Measurements from ENCODE around the gene ACTL7A. TPM values are rescaled to one million over a fixed set of nuclear protein-coding genes. Genes with fewer than 3 reads are reported as not detected.

Gene ACTL7A
- total RNA-seq, 1 experiment from 2014 or later = not detected

DNA sequence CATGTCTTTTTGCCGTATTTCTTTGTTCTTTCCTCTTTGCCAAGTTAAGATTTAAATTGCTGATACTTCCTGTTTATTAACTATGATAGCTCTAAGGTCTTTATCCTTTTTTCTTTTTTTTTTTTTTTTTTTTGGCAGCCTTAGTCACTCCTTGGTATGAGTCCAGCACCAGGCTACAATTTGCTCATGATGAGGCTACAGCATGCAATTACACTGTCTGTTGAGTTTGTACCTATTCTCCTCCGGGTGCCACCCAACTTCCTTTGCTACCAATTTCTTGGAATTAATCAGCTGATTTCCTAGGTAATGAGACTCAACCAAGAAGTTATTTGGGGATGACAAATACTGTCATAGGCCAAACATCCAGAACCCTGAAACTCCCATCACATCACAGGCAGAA is 31.8 kb upstream of the ACTL7A start:
- no peaks in the 10 kb centered on the region; the same call in 1 of the 2 replicates for H3K9me3 ChIP-seq
- peaks cover 4% of the 10 kb centered on the region for H3K27me3 Mint-ChIP-seq (ENCODE audit: insufficient read depth, unreplicated experiment)
- ChIA-PET POLR2A (no interaction called here), CTCF (no interaction called here)
- DNase-seq = no peak
- H3K36me3 ChIP-seq (ENCODE audit: control insufficient read depth, insufficient read depth, low read length) = no peaks in the 10 kb centered on the region
- no peaks in the 10 kb centered on the region for H3K27me3 ChIP-seq (replicated peaks; ENCODE audit: control insufficient read depth, insufficient read depth, low read length)
- no peak overlapping the region for H3K27ac Mint-ChIP-seq (ENCODE audit: unreplicated experiment)
- BruUV-seq (replicated peaks) = no TSS peak
- no peaks in the 10 kb centered on the region for H3K4me1 Mint-ChIP-seq (ENCODE audit: low read depth, unreplicated experiment)
- TF ChIP-seq, protein P1, sequence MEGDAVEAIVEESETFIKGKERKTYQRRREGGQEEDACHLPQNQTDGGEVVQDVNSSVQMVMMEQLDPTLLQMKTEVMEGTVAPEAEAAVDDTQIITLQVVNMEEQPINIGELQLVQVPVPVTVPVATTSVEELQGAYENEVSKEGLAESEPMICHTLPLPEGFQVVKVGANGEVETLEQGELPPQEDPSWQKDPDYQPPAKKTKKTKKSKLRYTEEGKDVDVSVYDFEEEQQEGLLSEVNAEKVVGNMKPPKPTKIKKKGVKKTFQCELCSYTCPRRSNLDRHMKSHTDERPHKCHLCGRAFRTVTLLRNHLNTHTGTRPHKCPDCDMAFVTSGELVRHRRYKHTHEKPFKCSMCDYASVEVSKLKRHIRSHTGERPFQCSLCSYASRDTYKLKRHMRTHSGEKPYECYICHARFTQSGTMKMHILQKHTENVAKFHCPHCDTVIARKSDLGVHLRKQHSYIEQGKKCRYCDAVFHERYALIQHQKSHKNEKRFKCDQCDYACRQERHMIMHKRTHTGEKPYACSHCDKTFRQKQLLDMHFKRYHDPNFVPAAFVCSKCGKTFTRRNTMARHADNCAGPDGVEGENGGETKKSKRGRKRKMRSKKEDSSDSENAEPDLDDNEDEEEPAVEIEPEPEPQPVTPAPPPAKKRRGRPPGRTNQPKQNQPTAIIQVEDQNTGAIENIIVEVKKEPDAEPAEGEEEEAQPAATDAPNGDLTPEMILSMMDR (IDR thresholded peaks at IDR 0.05; ENCODE audit: insufficient read depth in 1 of 2, low read depth in 1 of 2, low read length in 1 of 2, severe bottlenecking in 1 of 2, unreplicated experiment in 1 of 2) = no peak
- no peak overlapping the region for H3K4me3 ChIP-seq (ENCODE audit: low read depth, low read length)
- no peaks in the 10 kb centered on the region for H3K9me3 Mint-ChIP-seq (ENCODE audit: unreplicated experiment)
- H3K36me3 Mint-ChIP-seq (ENCODE audit: insufficient read depth, unreplicated experiment) = no peaks in the 10 kb centered on the region
- no peaks in the 10 kb centered on the region for H3K4me1 ChIP-seq
- no peak overlapping the region for H3K4me3 Mint-ChIP-seq (ENCODE audit: unreplicated experiment)
- intact Hi-C loops (cut with micrococcal nuclease; ENCODE audit: unreplicated experiment) = no loop called here

- no peaks in the 10 kb centered on the region for H3K4me1 Mint-ChIP-seq (ENCODE audit: low read depth, unreplicated experiment)
- CTCF ChIA-PET = interaction anchor here (0.7 kb wide), 1 partner anchor 17 kb away, joined by 3 read pairs; no protein-coding TSS in a partner anchor
- Histone ChIP-seq H3K4me1 (no peaks in the 10 kb centered on the region), H3K36me3 (ENCODE audit: control insufficient read depth, insufficient read depth, low read length) (no peaks in the 10 kb centered on the region), H3K9me3 (no peaks in the 10 kb centered on the region), H3K27me3 (replicated peaks; ENCODE audit: control insufficient read depth, insufficient read depth, low read length) (no peaks in the 10 kb centered on the region), H3K4me3 (ENCODE audit: low read depth, low read length) (no peak overlapping the region)
- H3K4me3 Mint-ChIP-seq (ENCODE audit: unreplicated experiment) = no peak overlapping the region
- H3K9me3 Mint-ChIP-seq (ENCODE audit: unreplicated experiment) = no peaks in the 10 kb centered on the region
- DNase-seq = no peak
- H3K27me3 Mint-ChIP-seq (ENCODE audit: insufficient read depth, unreplicated experiment) = peaks cover 4% of the 10 kb centered on the region
- TF ChIP-seq, protein P1 (IDR thresholded peaks at IDR 0.05; ENCODE audit: insufficient read depth in 1 of 2, low read depth in 1 of 2, low read length in 1 of 2, severe bottlenecking in 1 of 2, unreplicated experiment in 1 of 2) = no peak
- no peaks in the 10 kb centered on the region for H3K36me3 Mint-ChIP-seq (ENCODE audit: insufficient read depth, unreplicated experiment)
- BruUV-seq (replicated peaks) = no TSS peak
- POLR2A ChIA-PET = no interaction called here
- no peak overlapping the region for H3K27ac Mint-ChIP-seq (ENCODE audit: unreplicated experiment)
- intact Hi-C loops (cut with micrococcal nuclease; ENCODE audit: unreplicated experiment) = no loop called here
These were observed 30.4 kb upstream of the ACTL7A start for GRCh38 chr9:108831496-108832178.

- no peak overlapping the region for H3K4me3 Mint-ChIP-seq (ENCODE audit: unreplicated experiment)
- H3K4me1 Mint-ChIP-seq (ENCODE audit: low read depth, unreplicated experiment) = no peaks in the 10 kb centered on the region
- ChIA-PET POLR2A (no interaction called here), CTCF (no interaction called here)
- no peaks in the 10 kb centered on the region for H3K27me3 ChIP-seq (replicated peaks; ENCODE audit: control insufficient read depth, insufficient read depth, low read length)
- TF ChIP-seq, protein P1 (IDR thresholded peaks at IDR 0.05; ENCODE audit: insufficient read depth in 1 of 2, low read depth in 1 of 2, low read length in 1 of 2, severe bottlenecking in 1 of 2, unreplicated experiment in 1 of 2) = no peak
- H3K4me3 ChIP-seq (ENCODE audit: low read depth, low read length) = no peak overlapping the region
- BruUV-seq (replicated peaks) = no TSS peak
- H3K4me1 ChIP-seq = no peaks in the 10 kb centered on the region
- DNase-seq = no peak
- intact Hi-C loops (cut with micrococcal nuclease; ENCODE audit: unreplicated experiment) = no loop called here
- no peaks in the 10 kb centered on the region for H3K36me3 ChIP-seq (ENCODE audit: control insufficient read depth, insufficient read depth, low read length)
- no peaks in the 10 kb centered on the region for H3K36me3 Mint-ChIP-seq (ENCODE audit: insufficient read depth, unreplicated experiment)
- H3K27me3 Mint-ChIP-seq (ENCODE audit: insufficient read depth, unreplicated experiment) = peaks cover 4% of the 10 kb centered on the region
- H3K27ac Mint-ChIP-seq (ENCODE audit: unreplicated experiment) = no peak overlapping the region
- H3K9me3 Mint-ChIP-seq (ENCODE audit: unreplicated experiment) = no peaks in the 10 kb centered on the region
- no peaks in the 10 kb centered on the region for H3K9me3 ChIP-seq
These were observed 29.9 kb upstream of the ACTL7A start for GRCh38 chr9:108832179-108832500.
